AG09309 (cell line): ENCODE data around the gene IRF2.

Experiments
- DNase-seq: peaks from one replicate; pipeline ENCODE4 v3.0.0-alpha.2; 2010; ENCODE audit warnings: low read depth
- H3K4me3 ChIP-seq: 2 replicates; pipeline ENCODE4 v1.5.1; 2011; ENCODE audit warnings: mild to moderate bottlenecking, low read depth, low read length, moderate library complexity; ENCODE audit not compliant: control insufficient read depth
- CTCF ChIP-seq: IDR thresholded peaks from 2 replicates; pipeline ENCODE4 v1.5.1; 2011; ENCODE audit warnings: mild to moderate bottlenecking, low read depth, low read length, inconsistent platforms; ENCODE audit not compliant: insufficient read depth, control insufficient read depth; ENCODE audit errors: missing control alignments

IRF2 gene

GRCh38 chr4:184386271-184386781, 88.0 kb downstream of the IRF2 start:
- DNase-seq = no peak
- H3K4me3 ChIP-seq = no peak overlapping the region
- no peak for TF ChIP-seq CTCF

GRCh38 chr4:184385705-184386141, 88.6 kb downstream of the IRF2 start:
- H3K4me3 ChIP-seq = no peak overlapping the region
- no peak for TF ChIP-seq CTCF
- DNase-seq = no peak

GRCh38 chr4:184384810-184385557, 89.4 kb downstream of the IRF2 start:
- H3K4me3 ChIP-seq = no peak overlapping the region; the same call in 1 of the 2 replicates
- DNase-seq = no peak
- no peak for TF ChIP-seq CTCF

GRCh38 chr4:184384056-184384809, 90.1 kb downstream of the IRF2 start:
- H3K4me3 ChIP-seq = peak overlapping the region; percentile 39
- no peak for TF ChIP-seq CTCF
- DNase-seq = peak; percentile 79

GRCh38 chr4:184383497-184384055, 90.8 kb downstream of the IRF2 start:
- DNase-seq = peak; percentile 80
- TF ChIP-seq CTCF = no peak
- H3K4me3 ChIP-seq = peak overlapping the region; percentile 39

GRCh38 chr4:184382189-184382846, 92.0 kb downstream of the IRF2 start:
- no peak for TF ChIP-seq CTCF
- DNase-seq = no peak
- no peak overlapping the region for H3K4me3 ChIP-seq
